ENCODE data around the gene GSTM3.
A peak's percentile ranks its signal among the peaks of the same experiment; 100 is the strongest.
"Not testable (repeated sequence)": the region's sequence is repeated elsewhere in the genome, so short reads cannot be mapped to it uniquely, and the experiment has no call there.

GSTM3 gene

DNA sequence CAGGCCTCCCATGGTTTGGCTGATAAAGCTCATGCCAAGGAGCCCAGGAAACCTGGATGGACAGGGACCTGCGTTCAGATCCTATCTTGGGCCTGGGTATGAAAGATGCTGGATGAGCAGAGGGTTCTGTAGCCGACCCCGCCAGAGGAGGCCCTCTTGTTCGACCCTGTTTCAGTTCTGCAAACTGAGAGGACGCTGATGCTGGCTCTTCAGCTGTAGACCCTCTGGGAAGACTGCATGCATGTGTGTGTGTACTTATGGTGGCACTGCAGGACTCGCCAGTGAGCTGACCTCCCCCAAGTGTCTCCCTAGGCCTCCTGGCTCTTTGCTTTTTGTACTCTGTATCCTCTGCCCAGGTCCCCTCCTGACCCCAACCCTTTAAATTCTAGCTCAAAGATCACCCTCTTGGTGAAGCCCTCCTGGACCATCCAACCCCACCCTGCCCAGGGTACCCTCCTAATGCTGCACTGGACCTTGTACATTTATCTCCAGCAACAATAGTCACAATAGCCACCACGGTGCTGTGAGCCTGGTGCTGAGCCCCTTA is 21.3 kb upstream of the GSTM3 start:
- no peak for DNase-seq (ENCODE audit: low read depth)

DNA sequence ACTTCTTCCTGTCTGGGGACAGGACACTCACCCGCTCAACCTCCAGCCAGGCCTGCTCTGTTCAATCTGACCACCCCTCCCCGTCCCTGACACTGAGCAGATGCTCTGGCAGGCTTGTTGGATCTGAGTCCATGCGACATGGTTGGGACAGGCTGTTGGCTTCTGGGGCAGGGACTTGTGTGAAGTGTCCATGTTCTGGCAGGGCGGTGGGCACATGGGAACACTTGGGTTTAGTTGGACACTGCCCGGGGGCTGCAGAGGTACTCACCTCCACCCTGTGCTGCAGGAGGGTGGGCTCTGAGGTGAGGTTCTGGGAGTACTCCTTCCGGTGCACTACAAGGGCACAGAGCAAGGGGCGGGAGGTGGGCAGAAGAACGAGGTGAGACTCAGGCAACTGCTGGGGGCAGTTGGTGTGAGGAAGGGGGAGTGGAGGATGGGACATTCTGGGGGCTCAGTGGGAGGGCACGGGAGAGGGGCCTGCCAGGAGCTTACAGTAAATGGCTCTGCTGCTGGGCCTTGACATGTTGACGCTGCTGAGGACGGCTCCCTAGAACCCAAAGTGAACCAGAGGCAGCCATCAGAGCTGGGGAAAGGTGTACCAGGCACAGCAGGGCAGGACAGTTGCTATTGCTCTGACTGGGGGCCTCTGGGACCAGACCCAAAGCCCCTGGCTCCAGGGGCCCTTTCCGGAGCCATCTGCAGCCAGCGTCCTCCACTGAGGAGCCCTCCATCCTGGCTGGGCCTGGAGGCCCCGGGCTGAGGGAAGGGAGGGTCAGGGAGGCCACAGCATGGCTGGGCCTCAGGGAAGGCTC is 20.6 kb upstream of the GSTM3 start:
- no peak for DNase-seq (ENCODE audit: low read depth)

DNA sequence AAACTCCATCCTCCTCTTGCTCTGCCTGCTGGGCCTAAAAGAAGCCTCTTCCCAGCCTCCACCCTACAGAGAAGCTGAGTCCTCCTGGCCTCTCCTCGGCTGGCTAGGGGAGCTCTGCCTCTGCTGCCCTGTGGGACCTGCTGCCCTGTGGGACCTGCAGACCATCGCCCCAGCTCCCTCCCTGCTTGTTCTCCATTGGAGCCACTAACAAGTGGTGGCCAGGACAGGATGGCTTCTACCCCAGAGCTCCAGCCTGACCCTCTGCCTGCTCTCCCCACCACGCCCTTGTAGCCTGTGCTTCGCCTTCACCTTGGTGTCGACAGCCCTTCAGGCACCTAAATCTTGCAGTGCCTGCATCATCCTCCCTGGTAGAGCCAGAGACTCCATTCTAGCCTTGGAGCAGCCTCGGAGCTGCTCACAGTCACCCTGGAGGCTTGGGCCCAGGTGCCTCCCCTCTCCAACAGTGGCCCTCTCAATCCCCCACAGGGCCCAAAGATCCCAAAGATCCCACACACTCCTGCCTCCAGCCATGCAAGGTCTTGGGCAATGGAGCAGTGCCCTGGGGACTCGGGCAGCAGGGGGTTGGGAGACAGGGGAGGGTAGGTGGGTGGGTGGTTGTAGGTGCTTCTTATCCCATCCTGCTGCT is 19.9 kb upstream of the GSTM3 start:
- DNase-seq (ENCODE audit: low read depth), result no peak

DNA sequence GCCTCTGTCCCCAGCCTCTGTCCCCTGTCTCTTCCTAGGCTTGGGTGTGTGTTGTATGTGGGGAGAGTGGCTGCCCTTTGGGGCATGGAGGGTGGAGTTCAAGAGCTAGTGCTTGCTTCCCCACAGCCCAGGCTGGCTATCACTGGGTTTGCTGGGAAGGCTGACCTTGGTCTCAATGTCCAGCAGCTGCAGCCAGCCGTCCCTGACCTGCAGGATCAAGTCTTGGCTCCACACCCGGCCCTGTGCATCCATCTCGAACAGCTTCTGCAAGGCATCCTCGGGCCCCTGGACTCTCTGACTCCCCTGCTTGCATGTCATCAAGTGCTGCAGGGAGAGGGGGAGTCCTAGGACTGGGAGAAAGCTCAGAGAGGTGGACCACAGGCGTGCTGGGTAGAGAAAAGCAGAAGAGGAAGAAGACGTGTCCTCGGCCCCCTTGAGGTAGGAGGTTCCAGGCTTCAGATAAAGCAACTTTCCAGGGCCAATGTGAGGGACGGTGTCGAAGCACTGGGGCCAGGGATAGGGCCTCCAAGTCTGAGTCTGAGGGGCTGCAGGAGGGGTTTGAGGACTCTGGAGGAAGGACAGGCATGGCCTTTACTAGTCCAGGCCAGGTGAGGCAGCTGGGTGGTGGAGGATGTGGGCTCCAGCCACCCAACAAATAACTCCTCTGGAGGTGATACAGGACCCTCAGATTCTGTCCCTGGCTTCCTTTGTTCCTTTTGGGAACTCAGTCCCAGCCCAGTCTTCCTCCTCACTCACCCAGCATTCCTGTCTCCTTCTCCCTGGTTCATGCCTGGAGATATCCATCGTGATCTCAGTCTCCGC is 18.9 kb upstream of the GSTM3 start:
- no peak for DNase-seq (ENCODE audit: low read depth)

DNA sequence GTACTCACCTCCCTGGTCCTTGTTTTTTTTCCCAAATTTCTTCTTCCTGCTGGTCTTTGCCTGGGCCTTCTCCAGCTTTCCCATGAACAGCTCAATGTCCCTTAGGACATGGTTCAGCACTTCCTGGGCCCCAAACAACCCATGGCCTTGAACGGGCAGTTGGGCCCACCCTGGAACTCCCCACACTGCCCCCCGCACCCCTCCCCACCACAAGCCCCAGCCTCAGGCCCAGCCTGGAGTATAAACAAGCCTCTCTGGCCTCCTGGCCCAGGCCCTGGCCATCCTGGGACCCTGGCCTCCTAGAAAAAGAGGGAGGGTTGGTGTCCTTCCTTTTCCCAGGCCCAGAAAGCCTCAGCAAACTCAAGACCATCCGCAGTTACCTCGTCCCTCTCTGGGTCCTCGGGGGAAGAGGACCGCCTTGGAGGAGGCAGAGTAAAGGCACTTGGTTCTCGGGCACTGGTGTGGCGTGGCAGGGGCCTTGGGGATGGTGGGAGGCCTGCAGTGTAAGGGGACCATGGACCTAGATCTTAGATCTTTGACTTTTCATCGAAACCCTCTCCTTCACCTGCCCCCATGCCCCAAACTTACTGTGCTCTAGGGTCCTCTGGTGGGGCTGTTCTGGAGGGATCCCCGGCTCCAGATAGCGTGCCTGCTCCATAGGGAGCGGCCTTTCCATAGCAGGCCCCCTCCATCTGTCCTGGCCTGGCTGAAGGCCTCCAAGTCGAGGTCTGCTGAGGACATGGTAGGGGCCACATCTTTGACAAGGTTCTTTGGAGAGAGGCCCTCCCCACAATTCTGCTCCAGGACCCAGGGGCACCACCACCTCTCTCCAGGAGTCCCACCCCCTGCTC is 17.3 kb upstream of the GSTM3 start:
- DNase-seq (ENCODE audit: low read depth), result no peak

DNA sequence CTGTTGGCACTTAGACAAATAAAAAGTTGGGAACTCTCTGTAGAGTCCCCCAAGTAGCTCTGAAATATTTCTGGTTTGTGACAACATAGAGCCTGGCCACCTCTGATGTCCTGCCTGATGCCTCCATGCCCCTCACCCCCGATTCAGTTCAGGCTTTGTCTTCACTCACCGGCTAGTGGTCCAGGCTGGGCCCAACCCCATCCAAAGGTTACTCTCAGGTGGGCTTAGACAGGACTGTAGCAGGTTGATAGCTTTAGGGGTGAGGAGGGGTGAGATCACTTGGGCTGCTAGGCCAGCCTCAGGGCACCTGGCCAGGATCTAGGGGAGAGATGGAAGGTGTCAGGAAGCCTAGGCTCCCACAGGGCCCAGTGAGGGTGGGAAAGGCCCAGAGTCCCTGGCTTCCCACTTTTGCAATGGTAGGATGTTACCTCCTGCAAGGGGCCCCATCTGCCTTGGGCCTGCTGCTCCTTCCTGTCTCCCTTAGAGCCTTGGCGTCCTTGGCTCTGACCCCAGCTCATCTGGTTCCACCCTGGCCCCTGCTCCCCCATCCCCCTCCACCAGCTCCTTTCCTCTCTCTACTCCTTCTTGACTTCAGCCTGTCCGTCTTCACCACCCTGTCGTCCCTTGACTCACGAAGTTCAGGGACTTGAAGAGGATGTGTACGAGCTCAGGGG is 16.1 kb upstream of the GSTM3 start:
- no peak for DNase-seq (ENCODE audit: low read depth)

DNA sequence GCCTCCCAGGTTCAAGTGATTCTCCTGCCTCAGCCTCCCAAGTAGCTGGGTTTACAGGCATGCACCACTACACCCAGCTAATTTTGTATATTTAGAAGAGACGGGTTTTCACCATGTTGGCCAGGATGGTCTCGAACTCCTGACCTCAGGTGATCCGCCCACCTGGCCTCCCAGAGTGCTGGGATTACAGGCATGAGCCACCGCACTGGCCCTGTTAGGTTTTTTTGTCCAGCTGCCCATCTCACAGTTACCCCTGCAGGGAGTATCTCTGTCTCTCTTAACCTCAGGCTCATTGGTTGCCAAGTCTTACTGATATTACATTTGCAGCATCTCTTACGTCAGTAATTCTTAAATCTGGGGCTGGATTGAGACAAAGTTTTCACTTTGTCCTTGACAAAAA is 15.5 kb upstream of the GSTM3 start:
- not testable (repeated sequence) for DNase-seq (ENCODE audit: low read depth)

DNA sequence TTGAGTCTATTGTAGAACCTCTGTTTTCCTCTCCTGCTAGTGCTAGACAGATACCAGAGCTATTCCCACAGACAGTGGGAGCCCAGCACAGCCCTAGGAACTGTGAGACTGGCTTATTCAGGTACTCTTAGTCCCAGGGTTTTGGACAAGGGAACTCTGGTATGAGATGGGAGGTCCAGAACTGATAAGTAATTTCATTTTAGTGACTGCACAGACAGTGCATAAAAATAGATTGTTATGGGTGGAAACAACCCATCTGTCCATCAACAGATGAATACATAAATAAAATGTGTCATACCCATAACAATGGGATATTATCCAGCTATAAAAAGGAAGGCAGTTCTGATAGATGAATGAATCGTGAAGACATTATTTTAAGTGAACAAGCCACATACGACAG is 13.9 kb upstream of the GSTM3 start:
- no peak for DNase-seq (ENCODE audit: low read depth)

DNA sequence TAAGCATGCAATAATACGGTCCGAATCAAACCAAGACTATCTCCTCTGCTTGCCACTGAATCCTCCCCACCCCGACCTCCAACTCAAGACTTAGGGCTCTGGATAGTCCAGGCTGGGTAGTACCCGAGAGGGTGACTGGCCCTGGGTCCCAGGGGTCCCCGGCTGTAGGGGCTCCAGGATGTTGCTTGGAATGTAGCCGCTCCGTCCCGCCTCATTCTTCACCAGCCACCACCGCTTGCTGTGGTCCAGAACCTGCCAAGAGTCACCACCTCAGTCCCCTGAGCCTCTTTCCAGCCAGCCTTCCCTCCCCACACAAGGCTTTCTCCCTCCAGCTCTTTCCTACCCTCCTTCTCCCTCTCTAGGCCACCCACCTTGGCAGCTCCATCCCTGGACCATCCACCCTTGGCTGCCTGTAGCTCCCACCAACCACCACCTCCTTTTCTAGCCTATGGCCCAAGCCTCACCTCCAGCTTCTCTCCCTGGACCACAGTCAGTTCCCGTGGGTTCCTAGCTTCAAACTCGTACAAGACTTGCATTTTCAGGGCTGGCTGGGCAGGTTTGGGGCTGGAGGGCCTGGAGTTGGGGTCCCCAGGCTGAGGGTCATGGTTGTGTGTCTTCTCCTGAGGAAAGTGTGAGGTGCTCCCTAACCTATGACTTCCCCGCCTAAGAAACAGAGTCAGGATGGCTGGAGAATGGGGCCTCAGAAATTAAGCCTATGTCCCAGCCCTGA is 10.9 kb upstream of the GSTM3 start:
- no peak for DNase-seq (ENCODE audit: low read depth)

DNA sequence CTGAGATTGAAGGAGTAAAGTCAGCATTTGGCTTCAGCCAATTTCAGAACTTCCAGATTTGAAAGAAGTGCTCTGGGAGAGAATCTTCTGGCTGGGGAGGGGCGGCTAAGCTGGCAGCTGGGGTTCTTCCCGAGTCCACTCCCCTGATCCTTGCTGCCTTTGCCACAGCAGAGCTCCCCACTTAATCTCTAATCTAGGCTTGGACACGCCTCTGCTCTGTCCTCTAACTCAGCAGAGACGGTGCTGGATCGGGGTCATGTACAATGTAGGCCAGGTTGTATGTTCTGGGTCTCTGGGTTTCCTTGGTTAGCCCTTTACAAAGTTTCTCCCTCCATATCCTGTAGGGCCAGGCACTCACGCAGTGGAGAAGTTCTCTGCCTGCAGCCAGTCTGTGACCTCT is 10.1 kb upstream of the GSTM3 start:
- no peak for DNase-seq (ENCODE audit: low read depth)

DNA sequence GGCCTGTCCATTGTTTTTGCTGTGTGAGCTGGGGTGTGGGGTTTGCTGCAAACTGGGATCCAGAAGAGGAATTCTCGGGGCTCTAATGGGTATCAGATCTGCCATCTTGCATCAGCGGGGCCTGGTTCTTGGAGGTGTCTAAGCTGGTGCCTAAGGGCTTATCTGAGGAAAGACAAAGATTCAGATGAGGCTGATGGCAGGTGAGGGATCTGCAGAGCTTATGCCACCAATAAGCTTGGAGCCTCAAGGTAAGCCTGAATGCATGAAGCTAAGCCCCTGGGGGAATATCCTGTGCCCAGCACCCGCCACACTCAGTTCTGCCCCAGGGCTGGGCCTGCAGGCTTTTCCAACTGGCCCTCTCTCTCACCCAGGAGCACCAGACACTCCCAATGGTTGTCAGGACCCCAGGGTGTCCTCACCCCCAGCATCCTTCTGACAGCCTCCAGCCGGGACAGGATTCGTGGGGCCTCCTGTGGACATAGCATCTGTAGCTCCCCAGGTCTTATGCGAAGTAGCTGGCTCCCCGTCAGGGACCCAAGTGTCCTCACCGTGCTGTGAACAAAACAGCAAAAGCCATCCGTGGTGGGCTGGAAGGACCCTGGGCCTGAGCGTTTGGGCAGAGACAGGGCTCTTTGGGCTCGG is 9.5 kb upstream of the GSTM3 start:
- no peak for DNase-seq (ENCODE audit: low read depth)

DNA sequence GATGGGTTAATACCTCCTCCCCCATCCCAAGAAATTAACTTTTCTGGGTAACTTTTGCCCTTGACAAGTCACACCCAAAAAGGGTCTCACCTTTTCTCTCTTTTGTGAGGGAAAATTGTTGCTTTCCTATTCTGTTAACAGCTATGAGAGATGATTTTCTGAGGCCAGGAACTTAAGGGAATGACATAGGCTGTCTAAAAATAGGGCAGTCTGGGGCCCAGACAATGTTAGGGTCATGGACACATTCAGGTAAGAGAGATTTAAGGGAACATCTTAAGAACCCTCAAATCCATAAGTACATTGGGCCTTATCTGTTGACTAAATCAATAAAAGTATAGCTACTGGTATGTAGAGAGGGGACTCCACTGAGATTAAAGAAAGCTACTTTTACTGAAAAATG is 8.4 kb upstream of the GSTM3 start:
- DNase-seq (ENCODE audit: low read depth), result no peak

DNA sequence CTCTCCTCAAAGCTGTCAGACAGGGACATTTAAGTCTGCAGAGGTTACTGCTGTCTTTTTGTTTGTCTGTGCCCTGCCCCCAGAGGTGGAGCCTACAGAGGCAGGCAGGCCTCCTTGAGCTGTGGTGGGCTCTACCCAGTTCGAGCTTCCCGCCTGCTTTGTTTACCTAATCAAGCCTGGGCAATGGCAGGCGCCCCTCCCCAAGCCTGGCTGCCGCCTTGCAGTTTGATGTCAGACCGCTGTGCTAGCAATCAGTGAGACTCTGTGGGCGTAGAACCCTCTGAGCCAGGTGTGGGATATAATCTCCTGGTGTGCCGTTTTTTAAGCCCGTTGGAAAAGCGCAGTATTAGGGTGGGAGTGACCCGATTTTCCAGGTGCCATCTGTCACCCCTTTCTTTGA is 7.5 kb upstream of the GSTM3 start:
- DNase-seq (ENCODE audit: low read depth), result not testable (repeated sequence)

DNA sequence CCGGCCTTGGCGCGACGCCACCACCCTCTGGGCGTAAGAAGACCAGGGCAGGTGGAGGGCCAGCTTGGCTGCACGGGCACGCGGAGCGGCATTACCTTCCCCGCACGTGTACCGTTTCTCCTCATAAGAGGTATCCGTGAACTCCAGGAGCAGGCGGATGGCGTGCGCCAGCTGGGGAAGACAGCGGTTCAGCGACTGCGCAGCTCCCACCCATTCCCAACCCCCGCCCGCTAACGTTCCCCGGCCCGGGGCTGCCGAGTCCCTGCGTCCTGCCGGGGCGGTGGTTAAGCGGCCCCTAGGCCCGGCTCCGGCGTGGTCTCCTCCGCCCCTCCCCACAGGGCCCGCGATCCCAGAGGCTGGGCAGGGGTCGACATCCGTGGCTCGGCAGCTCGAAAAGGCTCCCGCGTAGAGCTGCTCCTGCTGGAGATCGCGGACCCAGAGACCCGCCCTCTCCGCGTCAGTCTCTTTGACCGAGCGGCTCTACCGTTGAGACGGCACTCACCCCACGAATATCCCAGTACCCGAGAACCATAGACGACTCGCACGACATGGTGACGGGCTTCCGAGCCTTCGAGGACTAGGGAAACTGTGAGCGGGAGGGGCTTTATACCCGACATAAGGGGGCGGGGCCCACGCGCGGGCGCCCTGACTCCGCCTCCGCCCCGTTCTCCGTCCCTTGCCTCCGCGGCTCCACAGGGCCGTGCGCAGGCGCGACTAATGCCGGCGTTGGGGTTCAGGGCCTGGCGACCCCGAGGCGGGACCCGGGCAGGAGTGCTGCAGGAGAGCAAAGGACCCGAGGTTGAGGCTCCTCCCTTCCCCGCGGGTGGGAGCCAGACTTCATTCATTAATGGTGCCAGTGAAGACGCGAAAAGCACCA is 862 bp downstream of the GSTM3 start:
- peak; percentile 77 for DNase-seq (ENCODE audit: low read depth)

DNA sequence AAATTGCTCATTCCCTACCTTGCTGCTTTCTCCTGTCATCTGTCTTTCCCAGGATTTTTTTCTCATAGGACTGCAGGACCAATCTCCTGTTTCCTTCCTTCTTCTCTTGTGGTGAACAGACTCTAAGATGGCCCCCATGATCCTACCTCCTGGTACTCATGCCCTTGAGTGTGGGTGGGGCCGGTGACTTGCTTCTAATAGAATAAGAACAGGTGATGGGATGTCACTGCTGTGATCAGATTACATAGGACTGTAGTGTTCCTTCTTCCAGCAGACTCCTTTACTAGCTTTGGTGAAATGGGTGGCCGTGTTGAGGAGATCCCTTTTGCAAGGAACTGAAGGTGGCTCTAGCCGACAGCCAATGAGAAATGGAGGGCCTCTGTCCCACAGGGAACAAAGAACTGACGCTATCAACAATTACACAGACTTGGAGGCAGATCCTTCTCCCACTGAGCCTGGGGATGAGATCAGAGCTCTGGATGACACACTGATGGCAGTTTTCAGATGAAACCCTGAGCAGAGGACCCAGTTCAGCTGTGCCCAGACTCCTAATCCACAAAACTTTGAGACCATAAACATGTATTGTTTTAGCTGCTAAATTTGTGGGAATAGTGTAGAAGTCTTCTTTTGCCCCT is 7.5 kb downstream of the GSTM3 start:
- no peak for DNase-seq (ENCODE audit: low read depth)

DNA sequence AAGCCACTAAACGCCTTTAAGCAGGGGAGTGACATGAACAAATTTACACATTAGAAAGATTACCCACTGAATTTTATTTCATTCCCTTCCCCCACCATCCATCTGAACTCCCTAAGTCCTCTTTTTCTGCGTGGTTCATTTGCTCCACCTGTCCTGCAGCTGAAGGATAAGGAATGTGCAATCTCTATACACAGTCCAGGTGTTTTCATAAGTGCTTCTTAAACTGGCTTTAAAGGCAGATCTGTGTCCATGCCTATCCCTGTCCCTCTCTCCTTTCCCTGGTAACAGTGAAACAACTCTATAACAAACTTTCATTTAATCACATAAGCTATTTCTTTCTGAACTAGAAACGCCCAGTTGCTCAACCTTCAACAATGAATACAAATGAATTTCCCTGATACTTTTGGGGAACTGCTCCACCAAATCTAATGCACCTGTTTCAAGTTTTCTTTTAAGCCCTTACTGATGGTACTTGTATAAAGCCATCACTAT is 8.4 kb downstream of the GSTM3 start:
- no peak for DNase-seq (ENCODE audit: low read depth)

DNA sequence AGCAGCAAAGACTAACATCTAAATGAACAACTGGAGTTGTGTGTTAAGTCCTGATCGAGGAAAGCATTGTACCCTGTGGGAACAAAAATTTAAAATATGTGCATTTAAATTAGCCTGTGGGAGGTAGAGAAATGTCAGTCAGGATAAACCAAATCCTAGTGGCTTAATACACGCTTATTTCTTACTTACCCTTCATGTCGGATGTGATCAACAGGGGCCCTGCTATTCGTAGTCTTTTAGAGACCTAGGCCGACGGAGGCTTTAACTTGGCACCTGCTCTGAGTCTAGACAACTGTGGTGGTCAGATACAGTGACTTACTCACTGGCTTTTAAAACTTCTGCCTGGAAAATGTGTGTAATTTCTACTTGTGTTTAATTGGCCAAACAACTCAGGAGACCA is 10.2 kb downstream of the GSTM3 start:
- no peak for DNase-seq (ENCODE audit: low read depth)

DNA sequence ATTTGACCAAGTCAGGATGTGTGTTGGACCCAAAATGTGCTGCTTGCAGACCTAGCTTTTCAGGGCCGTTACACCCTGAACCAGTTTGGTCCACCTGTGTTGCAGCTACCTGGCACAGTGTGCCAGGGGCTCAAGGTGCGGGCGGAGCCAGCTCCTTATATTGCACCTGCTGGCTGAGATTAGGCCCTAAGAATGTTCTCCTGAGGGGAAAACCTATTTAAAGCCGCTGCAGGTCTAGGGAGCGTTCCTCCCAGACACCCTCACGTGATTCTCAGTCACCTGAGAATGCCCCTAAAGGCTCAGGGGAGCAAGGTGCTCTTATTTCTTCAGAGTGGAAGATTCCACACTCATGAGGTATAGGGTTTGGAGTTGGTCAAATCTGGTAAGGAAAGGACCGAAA is 12.0 kb downstream of the GSTM3 start:
- no peak for DNase-seq (ENCODE audit: low read depth)

All from stimulated activated CD8-positive, alpha-beta memory T cell treated with anti-CD3 and anti-CD28 coated beads, Interleukin-12 subunit alpha, Interleukin-12 subunit beta, amount 100 ng/mL, for 4 hours (primary cell).